GM18870 (cell line): ENCODE data around the gene RIMBP2.

ENCODE experiments used
- ATAC-seq: cut with Tn5 transposase; IDR thresholded peaks from one replicate; pipeline ENCODE4 v1.9.1; 2021; ENCODE audit warnings: moderate library complexity; ENCODE audit not compliant: unreplicated experiment

The RIMBP2 gene

DNA sequence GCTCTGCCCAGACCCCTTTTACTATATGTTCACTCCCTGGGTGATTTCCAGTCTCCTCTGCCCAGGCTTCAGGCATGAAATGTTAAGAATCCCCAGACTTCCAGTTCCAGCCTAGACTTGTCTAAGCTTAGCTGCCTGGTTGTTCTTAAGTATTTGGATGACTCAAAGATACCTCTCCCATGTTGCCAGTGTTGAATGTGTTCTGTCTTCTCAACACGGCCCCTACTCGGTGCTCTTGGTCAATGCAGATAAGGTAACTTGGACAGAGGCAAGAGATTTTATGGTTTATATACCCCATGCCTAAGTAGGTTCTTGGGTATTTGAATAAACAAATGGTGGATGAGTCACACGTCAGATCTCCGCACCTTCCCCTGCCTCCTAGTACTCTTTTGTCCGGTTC is 364.8 kb downstream of the RIMBP2 start:
- no peak for ATAC-seq

DNA sequence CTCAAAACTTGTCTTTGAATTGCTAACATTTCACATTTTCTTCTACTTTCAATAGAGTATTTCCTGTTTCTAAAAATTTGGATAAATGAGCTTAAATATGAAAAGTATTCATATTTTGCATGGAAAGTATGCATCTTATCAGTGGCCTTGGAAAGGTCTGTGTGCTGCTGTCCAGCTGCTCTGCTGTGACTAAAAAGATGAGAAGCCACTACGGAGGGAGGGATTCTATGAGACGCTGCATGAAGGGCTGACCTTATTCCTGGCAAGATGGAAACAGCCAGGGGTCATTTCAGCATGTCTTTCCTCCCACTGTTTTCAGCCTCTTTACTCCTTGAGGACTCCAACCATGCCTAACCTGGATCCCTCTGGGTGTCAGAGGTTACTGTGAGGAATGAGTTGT is 365.4 kb downstream of the RIMBP2 start:
- no peak for ATAC-seq

GRCh38 chr12:130347588-130347987 is 368.5 kb downstream of the RIMBP2 start:
- ATAC-seq: no peak
